Aorta (tissue), 5 donors: ENCODE measurements around the gene CLIP1. TPM values are rescaled to one million over a fixed set of nuclear protein-coding genes. Genes with fewer than 3 reads are reported as not detected.
"Not testable (repeated sequence)": the region's sequence is repeated elsewhere in the genome, so short reads cannot be mapped to it uniquely, and the experiment has no call there.

ENCODE experiments used
- ATAC-seq: fragments of 200-7000 bp; cut with Tn5 transposase; one replicate; pipeline ENCODE4 v1.9.1; 2022; ENCODE audit warnings: moderate library complexity; ENCODE audit not compliant: low FRiP score
- DNase-seq, 2 donors: peaks; one replicate each; pipeline ENCODE4 v3.0.0-alpha.2; 2020
- H3K27ac ChIP-seq, 2 donors: one replicate each; pipeline ENCODE4 v1.5.1; 2013; ENCODE audit warnings: low read length in 2 of 2, mild to moderate bottlenecking in 2 of 2, moderate library complexity in 2 of 2, control low read depth in 1 of 2, inconsistent platforms in 1 of 2, low read depth in 1 of 2
- H3K27me3 ChIP-seq, 2 donors: one replicate each; pipeline ENCODE4 v1.6.1; 2013; ENCODE audit warnings: control low read depth in 1 of 2, low read length in 1 of 2, mild to moderate bottlenecking in 1 of 2, moderate library complexity in 1 of 2; ENCODE audit not compliant: insufficient read depth in 2 of 2, control insufficient read depth in 1 of 2
- H3K36me3 ChIP-seq, 2 donors: one replicate each; pipeline ENCODE4 v1.6.1; 2013; ENCODE audit warnings: control low read depth in 1 of 2, low read length in 1 of 2, mild to moderate bottlenecking in 1 of 2; ENCODE audit not compliant: insufficient read depth in 2 of 2, control insufficient read depth in 1 of 2
- H3K4me1 ChIP-seq, 2 donors: one replicate each; pipeline ENCODE4 v1.6.1; 2013; ENCODE audit warnings: low read length in 2 of 2, control low read depth in 1 of 2, mild to moderate bottlenecking in 1 of 2, moderate library complexity in 1 of 2; ENCODE audit not compliant: insufficient read depth in 2 of 2, control insufficient read depth in 1 of 2
- H3K4me3 ChIP-seq, 2 donors: one replicate each; pipeline ENCODE4 v1.5.1; 2013; ENCODE audit warnings: low read length in 2 of 2, control low read depth in 1 of 2, mild to moderate bottlenecking in 1 of 2
- H3K9me3 ChIP-seq: one replicate; pipeline ENCODE4 v1.6.1; 2013; ENCODE audit warnings: mild to moderate bottlenecking, low read length; ENCODE audit not compliant: control insufficient read depth
- WGBS, 2 donors: extraction: QIAGEN DNeasy Blood & Tissue Kit; methylation state at CpG; one replicate each; pipeline ENCODE4 v1.1.7; 2013; 5-methylcytosine and 5-hydroxymethylcytosine counted together
- intact Hi-C, 2 donors: fragments of 100-400 bp; cut with DNase I; formaldehyde crosslinking; loops; one replicate each; pipeline versions ENCODE4 v1.14.2 to v1.15.0; 2022
- long read RNA-seq, 2 donors: library from polyadenylated mRNA; unstranded; transcript quantifications; one replicate each; pipeline ENCODE4 v2.0.0, GENCODE V29; 2020 to 2021
- polyA plus RNA-seq, 2 donors: library from polyadenylated mRNA; stranded (reverse); fragments of 200-250 nt; gene quantifications; one replicate each; pipeline ENCODE4 v1.2.3, GENCODE V29; 2013
- total RNA-seq, 2 donors: library from RNA; stranded (reverse); fragmentation: NEBNext Ultra II Directional; extraction: Animal tissue kit (Norgen Biotek cat#: 25700); gene quantifications; one replicate each; pipeline ENCODE4 v1.2.1, GENCODE V29; 2021
- donor health status: healthy with polysubstance abuse.
- donor health status: Bipolar disorder and iron deficiency.
- donor health status: DM: no; HTN: no; CAD: no.
- donor health status: DM: no; HTN: no; CAD: no.
- donor health status: DM: yes; HTN: yes; CAD: no.

CLIP1 gene
- total RNA-seq (100 to 1,000 TPM; 125 to 182 TPM), polyA plus RNA-seq (10 to 100 TPM; 33.2 to 37.2 TPM)
- long read RNA-seq, donor 1, transcript CLIP1-204 (2 exons, 2,426 nt) = major isoform, 6 of 678 reads
- long read RNA-seq, donor 1, partial matches to known transcripts = 589 of 678 reads
- long read RNA-seq, donor 1, other reads (novel, unspliced or antisense) = 82 of 678 reads
- long read RNA-seq, donor 2, full-length matches to known transcripts = 6 of 68 reads
- long read RNA-seq, donor 2, partial matches to known transcripts = 41 of 68 reads
- long read RNA-seq, donor 2, other reads (novel, unspliced or antisense) = 21 of 68 reads

DNA sequence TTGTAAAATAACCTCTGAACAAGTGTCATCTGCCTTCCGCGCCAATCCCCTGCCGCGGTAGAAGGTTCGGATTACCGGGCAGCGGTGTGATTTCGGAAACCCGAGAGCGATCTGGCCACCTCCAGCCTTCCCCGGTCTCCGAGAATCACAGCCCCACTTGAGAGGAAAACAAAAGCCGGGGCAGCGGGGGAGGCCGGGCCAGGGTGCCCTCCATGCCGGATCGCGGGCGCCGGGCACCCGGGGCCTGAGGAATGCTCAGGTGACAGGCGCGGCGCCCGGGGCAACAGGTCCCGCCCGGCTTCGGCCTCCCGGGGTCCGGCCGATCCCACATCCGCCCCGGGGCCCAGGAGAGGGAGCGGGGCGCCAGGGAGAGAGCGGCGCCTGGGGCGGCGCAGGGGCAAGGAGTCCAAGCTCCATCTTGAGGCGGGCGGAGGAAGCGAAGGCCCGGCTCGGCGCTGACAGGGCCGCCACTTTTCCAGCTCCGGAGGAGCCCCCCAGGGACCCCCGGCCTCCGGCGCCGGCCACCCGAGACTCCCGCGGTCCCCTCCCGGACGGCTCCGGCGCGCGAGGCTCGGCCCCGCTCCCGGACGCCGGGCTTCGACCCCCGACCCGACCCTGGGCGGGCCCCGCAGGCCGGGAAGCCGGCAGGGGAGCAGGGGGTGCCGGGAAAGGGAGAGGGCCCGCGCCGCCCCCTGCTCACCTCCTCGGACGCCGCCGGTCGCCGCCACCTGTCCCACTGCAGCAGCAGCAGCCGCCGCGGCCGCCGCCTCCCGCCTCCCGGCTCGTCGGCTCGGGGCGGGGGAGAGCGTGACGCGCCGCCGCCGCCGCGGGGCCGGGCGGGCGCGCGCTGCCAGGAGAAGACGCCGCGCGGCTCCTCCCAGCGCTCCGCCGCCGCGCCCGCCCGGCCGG is at the start of gene CLIP1:
Gene CLIP1 (minus strand): TSS at position 849 of the 909 bp plus-strand sequence. CDS start 42,217 bp downstream, outside the sequence.
- Histone ChIP-seq H3K27me3 (no peaks in the 10 kb centered on the region), H3K4me1 (no peaks in the 10 kb centered on the region), H3K9me3 (no peaks in the 10 kb centered on the region), H3K36me3 (no peaks in the 10 kb centered on the region), H3K27ac (peak within 1 kb of the TSS; percentile 97 to 98), H3K4me3 (peak within 1 kb of the TSS; percentile 89 to 99)
- peak; percentile 69 to 88 for DNase-seq
- WGBS, 2 donors = 1% methylated on average over 56 to 118 of the region's 118 CpGs
- intact Hi-C loops = loop anchor here (1.0 to 5.0 kb wide), 2 partner anchors 22 to 50 kb away; no protein-coding TSS in a partner anchor
- peak; percentile 89 for ATAC-seq

DNA sequence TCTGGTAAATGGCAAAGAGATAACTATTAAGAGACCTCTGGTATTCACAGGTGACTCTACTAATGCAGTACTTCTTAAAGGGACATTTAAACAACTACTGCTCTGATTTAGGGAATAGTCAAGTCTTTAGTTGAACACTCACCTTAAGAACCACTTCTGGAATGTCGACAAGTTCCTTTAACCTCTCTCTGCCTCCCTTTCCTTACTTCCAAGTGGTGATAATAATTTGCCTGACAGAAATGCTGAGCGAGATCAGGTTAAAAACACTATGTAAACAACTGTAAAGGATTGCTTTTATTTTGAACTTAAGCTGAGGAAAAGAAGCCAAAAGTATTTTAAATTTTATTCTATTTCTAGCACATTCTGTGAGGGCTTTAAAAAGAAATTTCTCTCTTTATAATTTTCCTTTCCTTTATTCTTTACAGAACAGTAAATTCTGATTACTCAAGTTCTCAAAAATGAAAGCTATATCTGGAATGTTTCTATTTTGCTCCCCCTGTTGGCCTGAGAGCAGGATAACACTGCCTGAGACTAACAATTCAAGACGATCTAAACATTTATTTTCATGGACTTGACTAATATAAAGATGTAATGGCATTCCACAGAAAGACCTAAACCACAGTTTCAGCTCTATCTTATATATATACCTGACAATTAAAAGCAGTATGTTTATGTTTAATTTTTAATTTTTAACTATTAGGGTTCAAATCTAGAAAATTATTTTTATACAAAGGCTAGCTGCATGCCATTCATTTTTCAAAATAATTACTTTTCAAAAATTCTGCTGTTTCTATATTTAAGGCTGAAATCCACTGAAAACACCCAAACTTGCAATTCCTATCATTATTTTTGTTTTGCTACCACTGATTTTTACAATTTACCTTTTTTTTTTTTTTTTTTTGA is 49.1 kb upstream of the CLIP1 start:
- ATAC-seq = peak; percentile 87

DNA sequence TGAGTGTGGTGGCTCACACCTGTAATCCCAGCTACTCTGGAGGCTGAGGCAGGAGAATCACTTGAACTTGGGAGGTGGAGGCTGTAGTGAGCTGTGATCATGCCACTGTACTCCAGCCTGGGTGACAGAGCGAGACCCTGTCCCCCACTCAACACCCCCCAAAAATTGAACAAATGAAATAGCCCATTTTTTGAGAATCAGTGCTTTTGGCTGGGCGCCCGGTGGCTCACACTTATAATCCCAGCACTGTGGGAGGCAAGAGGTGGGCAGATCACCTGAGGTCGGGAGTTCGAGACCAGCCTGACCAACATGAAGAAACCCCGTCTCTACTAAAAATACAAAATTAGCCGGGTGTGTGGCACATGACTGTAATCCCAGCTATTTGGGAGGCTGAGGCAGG is 48.1 kb upstream of the CLIP1 start:
- peak overlapping the region in 1 of 2 donors; percentile 78 for H3K27ac ChIP-seq
- H3K36me3 ChIP-seq, H3K27me3 ChIP-seq, H3K4me1 ChIP-seq, H3K9me3 ChIP-seq, H3K4me3 ChIP-seq, ATAC-seq: not testable (repeated sequence)
- peak in 1 of 2 donors; percentile 41 for DNase-seq
- intact Hi-C loops = loop anchor here in 1 of 2 donors (5.0 kb wide), 2 partner anchors 48 to 73 kb away; partner anchors contain the start of gene CLIP1
- 76 to 82% methylated on average over 7 of the region's 7 CpGs for whole genome bisulfite sequencing, 2 donors

More for the DNA sequence above, 49.1 kb upstream of the CLIP1 start:
- whole genome bisulfite sequencing, 2 donors = 3 to 5% methylated on average over 3 of the region's 3 CpGs
- H3K9me3 ChIP-seq = no peaks in the 10 kb centered on the region
- intact Hi-C loops = loop anchor here (1.0 to 5.0 kb wide), 3 partner anchors 49 to 74 kb away; partner anchors contain the start of gene CLIP1 (in 1 of the 2)
- no peak overlapping the region for H3K4me3 ChIP-seq
- H3K4me1 ChIP-seq = peaks cover 0 to 2% of the 10 kb centered on the region in 2 donors
- no peak for DNase-seq
- H3K27ac ChIP-seq = peak overlapping the region; percentile 25 to 78
- peaks cover 8 to 11% of the 10 kb centered on the region in 2 donors for H3K36me3 ChIP-seq
- no peaks in the 10 kb centered on the region for H3K27me3 ChIP-seq

DNA sequence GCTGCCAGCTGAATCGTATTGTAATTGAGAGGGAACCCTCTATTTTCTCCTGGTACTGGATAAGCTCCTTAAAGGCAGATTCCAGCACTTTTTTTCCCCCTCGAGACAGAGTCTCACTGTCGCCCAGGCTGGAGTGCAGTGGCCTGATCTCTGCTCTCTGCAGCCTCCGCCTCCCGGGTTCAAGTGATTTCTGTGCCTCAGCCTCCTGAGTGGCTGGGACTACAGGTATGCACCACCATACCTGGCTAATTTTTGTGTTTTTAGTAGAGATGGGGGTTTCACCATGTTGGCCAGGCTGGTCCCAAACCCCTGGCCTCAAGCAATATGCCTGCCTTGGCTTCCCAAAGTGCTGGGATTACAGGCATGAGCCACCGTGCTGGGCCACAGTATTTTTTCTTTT is 47.4 kb upstream of the CLIP1 start:
- WGBS, 2 donors = 72 to 74% methylated on average over 6 of the region's 6 CpGs

DNA sequence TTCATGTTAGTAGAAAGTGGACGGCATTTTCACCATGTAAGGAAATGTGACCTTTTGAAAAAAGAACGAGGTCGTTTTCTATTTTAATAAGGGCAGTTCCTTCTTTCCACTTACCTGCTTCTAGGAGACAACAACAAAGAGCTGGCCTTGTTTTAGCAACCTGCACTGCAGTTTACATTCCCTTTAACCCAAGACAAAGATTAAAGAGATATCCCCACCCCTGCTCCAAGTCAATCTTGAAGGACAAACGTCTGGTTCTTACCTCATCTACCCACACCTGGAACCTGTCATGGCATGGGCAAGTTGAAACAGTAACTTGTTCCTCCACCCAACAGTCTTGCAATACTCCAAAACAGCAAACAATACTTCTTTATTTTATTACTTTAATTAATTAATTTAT is 45.5 kb upstream of the CLIP1 start:
- Histone ChIP-seq H3K27me3 (no peaks in the 10 kb centered on the region), H3K9me3 (no peaks in the 10 kb centered on the region), H3K36me3 (no peaks in the 10 kb centered on the region), H3K4me3 (no peak overlapping the region), H3K4me1 (peaks cover 0 to 2% of the 10 kb centered on the region in 2 donors), H3K27ac (no peak overlapping the region)
- intact Hi-C loops = no loop called here
- DNase-seq = no peak
- 83 to 84% methylated on average over 4 of the region's 4 CpGs for WGBS, 2 donors
- no peak for ATAC-seq

More for the DNA sequence above, 47.4 kb upstream of the CLIP1 start:
- not testable (repeated sequence) for H3K27ac ChIP-seq, H3K4me1 ChIP-seq, H3K36me3 ChIP-seq, H3K9me3 ChIP-seq, H3K4me3 ChIP-seq, ATAC-seq, H3K27me3 ChIP-seq
- intact Hi-C loops = loop anchor here in 1 of 2 donors (5.0 kb wide), 2 partner anchors 48 to 73 kb away; partner anchors contain the start of gene CLIP1
- DNase-seq = peak in 1 of 2 donors; percentile 30

DNA sequence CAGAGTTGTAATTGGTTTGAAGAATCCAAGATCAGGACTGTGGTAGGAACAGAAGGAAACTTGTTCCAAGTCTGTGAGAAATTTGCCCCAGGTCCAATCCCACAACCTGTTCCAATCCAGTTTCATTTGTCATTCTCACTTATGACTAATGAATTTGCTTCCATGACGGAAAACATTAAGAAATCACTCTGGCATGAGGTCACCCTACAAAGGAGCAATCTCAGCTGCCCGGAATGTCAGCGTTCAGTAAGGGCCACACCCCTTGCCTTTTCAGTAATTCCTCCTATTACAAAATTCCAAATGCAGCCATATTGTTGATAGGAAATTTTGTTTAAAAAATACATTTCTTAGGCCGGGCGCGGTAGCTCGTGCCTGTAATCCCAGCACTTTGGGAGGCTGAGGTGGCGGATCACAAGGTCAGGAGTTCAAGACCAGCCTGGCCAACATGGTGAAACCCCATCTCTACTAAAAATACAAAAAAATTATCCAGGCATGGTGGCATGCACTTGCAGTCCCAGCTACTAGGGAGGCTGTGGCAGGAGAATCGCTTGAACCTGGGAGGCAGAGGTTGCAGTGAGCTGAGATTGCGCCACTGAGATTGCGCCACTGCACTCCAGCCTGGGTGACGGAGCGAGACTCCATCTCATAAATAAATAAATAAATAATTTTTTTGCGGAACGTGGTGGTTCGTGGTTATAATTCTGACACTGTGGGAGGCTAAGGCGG is 42.0 kb upstream of the CLIP1 start:
- peak; percentile 58 to 73 for DNase-seq
- H3K27ac ChIP-seq, intact Hi-C loops: not testable (repeated sequence)

DNA sequence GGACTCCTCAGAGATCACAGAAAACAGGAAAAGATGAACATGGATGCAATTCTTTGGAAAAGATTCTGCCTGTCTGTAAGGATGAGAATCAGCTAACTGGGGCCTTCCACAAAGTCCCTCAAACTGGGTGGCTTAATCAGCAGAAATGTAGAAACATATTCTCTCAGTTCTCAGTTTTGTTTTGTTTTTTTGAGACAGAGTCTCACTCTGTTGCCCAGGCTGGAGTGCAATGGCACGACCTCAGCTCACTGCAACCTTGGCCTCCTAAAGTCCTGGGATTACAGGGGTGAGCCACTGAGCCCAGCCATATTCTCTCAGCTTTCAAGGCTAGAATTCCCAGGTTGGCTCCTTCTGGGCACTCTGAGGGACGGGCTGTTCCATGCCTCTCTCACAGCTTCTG is 38.2 kb upstream of the CLIP1 start:
- Histone ChIP-seq H3K36me3 (no peaks in the 10 kb centered on the region), H3K27me3 (no peaks in the 10 kb centered on the region), H3K4me3 (no peak overlapping the region), H3K27ac (no peak overlapping the region), H3K4me1 (no peaks in the 10 kb centered on the region), H3K9me3 (no peaks in the 10 kb centered on the region)
- ATAC-seq (no peak), DNase-seq (no peak)
- intact Hi-C loops = no loop called here
- 76 to 81% methylated on average over 2 of the region's 2 CpGs for WGBS, 2 donors

More for the DNA sequence above, 42.0 kb upstream of the CLIP1 start:
- not testable (repeated sequence) for H3K36me3 ChIP-seq, H3K4me3 ChIP-seq, H3K27me3 ChIP-seq, H3K4me1 ChIP-seq, H3K9me3 ChIP-seq
- WGBS, 2 donors = 63 to 69% methylated on average over 17 of the region's 17 CpGs
- ATAC-seq = peak; percentile 76
